HG03064 (cell line): Measurements from ENCODE around the gene MEGF10.
A peak's percentile ranks its signal among the peaks of the same experiment; 100 is the strongest.

ENCODE experiments used
- ATAC-seq: cut with Tn5 transposase; IDR thresholded peaks from one replicate; pipeline ENCODE4 v1.9.1; 2021; ENCODE audit warnings: low read depth; ENCODE audit not compliant: unreplicated experiment

Gene MEGF10

GRCh38 chr5:127409246-127409917 is 118.8 kb downstream of the MEGF10 start:
- no peak for ATAC-seq

GRCh38 chr5:127409921-127410675 is 119.5 kb downstream of the MEGF10 start:
- ATAC-seq: no peak

GRCh38 chr5:127410959-127411358 is 120.4 kb downstream of the MEGF10 start:
- ATAC-seq: peak; percentile 95

GRCh38 chr5:127411381-127411780 is 120.8 kb downstream of the MEGF10 start:
- no peak for ATAC-seq

GRCh38 chr5:127412698-127413097 is 122.1 kb downstream of the MEGF10 start:
- ATAC-seq: no peak

- no peak for ATAC-seq
Observed at GRCh38 chr5:127415034-127415433, 124.4 kb downstream of the MEGF10 start.

- no peak for ATAC-seq
Observed at GRCh38 chr5:127416906-127417305, 126.3 kb downstream of the MEGF10 start.

- ATAC-seq: no peak
Observed at GRCh38 chr5:127417528-127417927, 126.9 kb downstream of the MEGF10 start.

GRCh38 chr5:127418367-127418766 is 127.8 kb downstream of the MEGF10 start:
- ATAC-seq: no peak

- ATAC-seq: no peak
Observed at GRCh38 chr5:127418974-127419682, 128.5 kb downstream of the MEGF10 start.

GRCh38 chr5:127419683-127420257 is 129.2 kb downstream of the MEGF10 start:
- no peak for ATAC-seq

- no peak for ATAC-seq
Observed at GRCh38 chr5:127420758-127421157, 130.2 kb downstream of the MEGF10 start.

GRCh38 chr5:127421471-127421870 is 130.9 kb downstream of the MEGF10 start:
- no peak for ATAC-seq

GRCh38 chr5:127423173-127423798 is 132.7 kb downstream of the MEGF10 start:
- ATAC-seq: peak; percentile 75

- ATAC-seq: no peak
Observed at GRCh38 chr5:127425037-127425436, 134.4 kb downstream of the MEGF10 start.

- ATAC-seq: no peak
Observed at GRCh38 chr5:127425868-127426267, 135.3 kb downstream of the MEGF10 start.

- no peak for ATAC-seq
Observed at GRCh38 chr5:127426661-127427060, 136.1 kb downstream of the MEGF10 start.

- ATAC-seq: no peak
Observed at GRCh38 chr5:127428276-127428675, 137.7 kb downstream of the MEGF10 start.

GRCh38 chr5:127428748-127429147 is 138.2 kb downstream of the MEGF10 start:
- ATAC-seq: no peak

GRCh38 chr5:127429928-127430327 is 139.3 kb downstream of the MEGF10 start:
- ATAC-seq: no peak

- no peak for ATAC-seq
Observed at GRCh38 chr5:127430627-127431026, 140.0 kb downstream of the MEGF10 start.
